ENCODE data around the gene AGAP1. TPM values are rescaled to one million over a fixed set of nuclear protein-coding genes. Genes with fewer than 3 reads are reported as not detected.

Gene AGAP1
- total RNA-seq, 1 donor from 2014 or later = 43.8 TPM

GRCh38 chr2:235529621-235530020 lies 35.8 kb downstream of the AGAP1 start:
- no peak for DNase-seq (ENCODE audit: extremely low spot score, unreplicated experiment)
- TF ChIP-seq CTCF (IDR thresholded peaks at IDR 0.05) = no peak
- Mint-ChIP-seq H3K4me3 (ENCODE audit: unreplicated experiment) (no peak overlapping the region), H3K36me3 (ENCODE audit: unreplicated experiment) (no peaks in the 10 kb centered on the region), H3K27ac (ENCODE audit: unreplicated experiment) (no peak overlapping the region), H3K27me3 (ENCODE audit: unreplicated experiment) (no peaks in the 10 kb centered on the region), H3K9me3 (ENCODE audit: unreplicated experiment) (no peaks in the 10 kb centered on the region), H3K4me1 (ENCODE audit: unreplicated experiment) (peaks cover 6% of the 10 kb centered on the region)

GRCh38 chr2:235530735-235531134 lies 36.9 kb downstream of the AGAP1 start:
- Mint-ChIP-seq H3K9me3 (ENCODE audit: unreplicated experiment) (no peaks in the 10 kb centered on the region), H3K4me3 (ENCODE audit: unreplicated experiment) (no peak overlapping the region), H3K4me1 (ENCODE audit: unreplicated experiment) (peaks cover 8% of the 10 kb centered on the region), H3K27ac (ENCODE audit: unreplicated experiment) (no peak overlapping the region), H3K36me3 (ENCODE audit: unreplicated experiment) (no peaks in the 10 kb centered on the region), H3K27me3 (ENCODE audit: unreplicated experiment) (no peaks in the 10 kb centered on the region)
- TF ChIP-seq CTCF (IDR thresholded peaks at IDR 0.05) = no peak
- DNase-seq (ENCODE audit: extremely low spot score, unreplicated experiment) = no peak

GRCh38 chr2:235532307-235532706 lies 38.5 kb downstream of the AGAP1 start:
- no peaks in the 10 kb centered on the region for H3K27me3 Mint-ChIP-seq (ENCODE audit: unreplicated experiment)
- H3K9me3 Mint-ChIP-seq (ENCODE audit: unreplicated experiment) = no peaks in the 10 kb centered on the region
- H3K4me1 Mint-ChIP-seq (ENCODE audit: unreplicated experiment) = peaks cover 8% of the 10 kb centered on the region
- no peaks in the 10 kb centered on the region for H3K36me3 Mint-ChIP-seq (ENCODE audit: unreplicated experiment)
- TF ChIP-seq CTCF (IDR thresholded peaks at IDR 0.05) = no peak
- H3K27ac Mint-ChIP-seq (ENCODE audit: unreplicated experiment) = no peak overlapping the region
- no peak overlapping the region for H3K4me3 Mint-ChIP-seq (ENCODE audit: unreplicated experiment)
- DNase-seq (ENCODE audit: extremely low spot score, unreplicated experiment) = no peak

GRCh38 chr2:235533198-235533597 lies 39.4 kb downstream of the AGAP1 start:
- Mint-ChIP-seq H3K27me3 (ENCODE audit: unreplicated experiment) (no peaks in the 10 kb centered on the region), H3K27ac (ENCODE audit: unreplicated experiment) (no peak overlapping the region), H3K4me3 (ENCODE audit: unreplicated experiment) (no peak overlapping the region), H3K4me1 (ENCODE audit: unreplicated experiment) (peaks cover 8% of the 10 kb centered on the region), H3K9me3 (ENCODE audit: unreplicated experiment) (no peaks in the 10 kb centered on the region), H3K36me3 (ENCODE audit: unreplicated experiment) (no peaks in the 10 kb centered on the region)
- DNase-seq (ENCODE audit: extremely low spot score, unreplicated experiment) = no peak
- TF ChIP-seq CTCF (IDR thresholded peaks at IDR 0.05) = no peak

- H3K9me3 Mint-ChIP-seq (ENCODE audit: unreplicated experiment) = no peaks in the 10 kb centered on the region
- no peak for DNase-seq (ENCODE audit: extremely low spot score, unreplicated experiment)
- no peak overlapping the region for H3K27ac Mint-ChIP-seq (ENCODE audit: unreplicated experiment)
- no peak for TF ChIP-seq CTCF (IDR thresholded peaks at IDR 0.05)
- no peaks in the 10 kb centered on the region for H3K36me3 Mint-ChIP-seq (ENCODE audit: unreplicated experiment)
- no peak overlapping the region for H3K4me3 Mint-ChIP-seq (ENCODE audit: unreplicated experiment)
- no peaks in the 10 kb centered on the region for H3K27me3 Mint-ChIP-seq (ENCODE audit: unreplicated experiment)
- peaks cover 4% of the 10 kb centered on the region for H3K4me1 Mint-ChIP-seq (ENCODE audit: unreplicated experiment)
Measured at GRCh38 chr2:235533616-235534385, 40.0 kb downstream of the AGAP1 start.

Measured in osteocyte (in vitro differentiated cells).